IMR-90 (cell line): ENCODE results near the gene DUS1L. TPM values are rescaled to one million over a fixed set of nuclear protein-coding genes. Genes with fewer than 3 reads are reported as not detected.
A peak's percentile ranks its signal among the peaks of the same experiment; 100 is the strongest.

Experiments used
- ATAC-seq: fragments of 200-7000 bp; cut with Tn5 transposase; 2 replicates; pipeline ENCODE4 v1.9.1; 2020; ENCODE audit warnings: low read depth, mild to moderate bottlenecking, moderate library complexity
- BruUV-seq: library from RNA; stranded (reverse); fragments of 400-500 nt; replicated peaks from 2 replicates; lab custom pipeline; 2021; lab: Mats Ljungman, UMichigan
- CTCF ChIA-PET: fragments of 300-600 bp; formaldehyde crosslinking; extraction: SDS; loops from one replicate; lab custom pipeline; 2021; ENCODE audit warnings: antibody characterized with exemption; lab: Yijun Ruan, JAX
- POLR2A ChIA-PET: fragments of 300-600 bp; sonication (Branson Sonifier 250); formaldehyde crosslinking; loops from one replicate; lab custom pipeline; 2022; ENCODE audit warnings: antibody characterized with exemption; ENCODE audit not compliant: unreplicated experiment; lab: Charles Lee
- DNase-seq: peaks from one replicate; pipeline ENCODE4 v3.0.0; 2013
- H2AFZ ChIP-seq: replicated peaks from 2 replicates; pipeline ENCODE3; 2013; ENCODE audit warnings: low read length, mild to moderate bottlenecking; ENCODE audit not compliant: poor library complexity
- H2AK5ac ChIP-seq: 2 replicates; pipeline ENCODE4 v1.6.1; 2013; ENCODE audit warnings: low read depth, low read length, inconsistent platforms
- H2AK9ac ChIP-seq: replicated peaks from 2 replicates; pipeline ENCODE3; 2013; ENCODE audit warnings: mild to moderate bottlenecking, low read depth, low read length, moderate library complexity; ENCODE audit not compliant: poor library complexity
- H2BK120ac ChIP-seq: 2 replicates; pipeline ENCODE4 v1.6.1; 2013; ENCODE audit warnings: low read depth, low read length, inconsistent platforms
- H2BK15ac ChIP-seq: 3 replicates; pipeline ENCODE4 v1.6.1; 2013; ENCODE audit warnings: low read depth, low read length, inconsistent platforms
- H2BK20ac ChIP-seq: 2 replicates; pipeline ENCODE4 v1.6.1; 2013; ENCODE audit warnings: low read depth, mild to moderate bottlenecking, inconsistent platforms, low read length, moderate library complexity
- H2BK5ac ChIP-seq: 2 replicates; pipeline ENCODE4 v1.6.1; 2013; ENCODE audit warnings: mild to moderate bottlenecking, low read depth, low read length, inconsistent platforms; ENCODE audit not compliant: poor library complexity, severe bottlenecking
- H3K14ac ChIP-seq: replicated peaks from 2 replicates; pipeline ENCODE4 v1.6.1; 2013; ENCODE audit warnings: low read depth, low read length, inconsistent platforms
- H3K18ac ChIP-seq: 2 replicates; pipeline ENCODE4 v1.6.1; 2013; ENCODE audit warnings: low read depth, low read length, control low read depth
- H3K23ac ChIP-seq: 2 replicates; pipeline ENCODE4 v1.6.1; 2013; ENCODE audit warnings: low read depth, low read length, inconsistent platforms
- H3K27ac ChIP-seq: 2 replicates; pipeline ENCODE4 v1.5.1; 2013; ENCODE audit warnings: mild to moderate bottlenecking, control low read depth, low read length; ENCODE audit not compliant: insufficient read depth
- H3K27me3 ChIP-seq: 2 replicates; pipeline ENCODE4 v1.6.1; 2013; ENCODE audit warnings: low read length; ENCODE audit not compliant: control insufficient read depth, insufficient read depth
- H3K36me3 ChIP-seq: 2 replicates; pipeline ENCODE4 v1.6.1; 2013; ENCODE audit warnings: low read length, mixed read lengths; ENCODE audit not compliant: control insufficient read depth, insufficient read depth
- H3K4ac ChIP-seq: 2 replicates; pipeline ENCODE4 v1.6.1; 2013; ENCODE audit warnings: low read depth, low read length, inconsistent platforms
- H3K4me1 ChIP-seq: 2 replicates; pipeline ENCODE4 v1.6.1; 2013; ENCODE audit warnings: low read length, mixed read lengths; ENCODE audit not compliant: control insufficient read depth, insufficient read depth
- H3K4me2 ChIP-seq: 2 replicates; pipeline ENCODE4 v1.6.1; 2013; ENCODE audit warnings: low read depth, mild to moderate bottlenecking, control low read depth, low read length, moderate library complexity
- H3K4me3 ChIP-seq: 2 replicates; pipeline ENCODE4 v1.5.1; 2013; ENCODE audit warnings: low read depth, mild to moderate bottlenecking, control low read depth, low read length, moderate library complexity; ENCODE audit not compliant: insufficient read depth
- H3K56ac ChIP-seq: 2 replicates; pipeline ENCODE4 v1.6.1; 2013; ENCODE audit warnings: low read length, inconsistent platforms; ENCODE audit not compliant: insufficient read depth; ENCODE audit errors: extremely low read depth
- H3K79me1 ChIP-seq, 2 experiments: 2 replicates each; pipeline ENCODE4 v1.6.1; 2013; ENCODE audit warnings: low read length in 2 of 2, inconsistent platforms in 1 of 2, low read depth in 1 of 2
- H3K9ac ChIP-seq: 2 replicates; pipeline ENCODE4 v1.6.1; 2013; ENCODE audit warnings: low read depth, low read length, control low read depth
- H3K9me1 ChIP-seq: 2 replicates; pipeline ENCODE4 v1.6.1; 2013; ENCODE audit warnings: low read length, inconsistent platforms; ENCODE audit not compliant: insufficient read depth
- H3K9me3 ChIP-seq: 2 replicates; pipeline ENCODE4 v1.6.1; 2013; ENCODE audit warnings: low read length; ENCODE audit not compliant: control insufficient read depth, insufficient read depth
- H4K20me1 ChIP-seq: 2 replicates; pipeline ENCODE4 v1.6.1; 2013; ENCODE audit warnings: low read length, inconsistent platforms; ENCODE audit not compliant: insufficient read depth
- H4K5ac ChIP-seq: 2 replicates; pipeline ENCODE4 v1.6.1; 2013; ENCODE audit warnings: mild to moderate bottlenecking, low read depth, low read length, control low read depth
- H4K8ac ChIP-seq, 2 experiments: 2 replicates each; pipeline ENCODE4 v1.6.1; 2013; ENCODE audit warnings: low read depth in 2 of 2, low read length in 2 of 2, control low read depth in 1 of 2, inconsistent platforms in 1 of 2
- H4K91ac ChIP-seq: 2 replicates; pipeline ENCODE4 v1.6.1; 2013; ENCODE audit warnings: low read depth, low read length, inconsistent platforms; ENCODE audit not compliant: insufficient read depth
- CEBPB ChIP-seq: IDR thresholded peaks from 2 replicates; pipeline ENCODE4 v1.6.1; 2012; ENCODE audit warnings: low read depth, low read length, improper control_type of control experiment
- CHD1 ChIP-seq: IDR thresholded peaks from 2 replicates; pipeline ENCODE4 v1.6.1; 2012; ENCODE audit warnings: low read depth, low read length, improper control_type of control experiment
- MAFK ChIP-seq: IDR thresholded peaks from 2 replicates; pipeline ENCODE4 v1.6.1; 2012; ENCODE audit warnings: low read depth, low read length, improper control_type of control experiment
- MXI1 ChIP-seq: IDR thresholded peaks from 2 replicates; pipeline ENCODE4 v1.6.1; 2012; ENCODE audit warnings: low read depth, mild to moderate bottlenecking, low read length, moderate library complexity, borderline replicate concordance
- POLR2A ChIP-seq: IDR thresholded peaks from 2 replicates; pipeline ENCODE4 v1.6.1; 2012; ENCODE audit warnings: mild to moderate bottlenecking, low read depth, low read length
- RCOR1 ChIP-seq: IDR thresholded peaks from 2 replicates; pipeline ENCODE4 v1.6.1; 2012; ENCODE audit warnings: mild to moderate bottlenecking, low read length, improper control_type of control experiment; ENCODE audit not compliant: insufficient replicate concordance
- WGBS, 2 experiments: methylation state at CpG; one replicate each; pipeline versions ENCODE4 v1.1.5 to v1.1.7; 2013; ENCODE audit warnings: missing lambda C conversion rate in 2 of 2; ENCODE audit not compliant: insufficient read length in 1 of 2; ENCODE audit errors: extremely low coverage in 2 of 2; 5-methylcytosine and 5-hydroxymethylcytosine counted together
- dilution Hi-C: fragments of 300-500 bp; cut with HindIII; formaldehyde crosslinking; loops from one replicate; pipeline ENCODE4 v1.14.3; 2018; ENCODE audit warnings: low sequenced_read_pairs; ENCODE audit not compliant: unreplicated experiment
- in situ Hi-C: fragments of 300-500 bp; cut with MboI; formaldehyde crosslinking; loops from 3 replicates; pipeline ENCODE4 v1.14.3; 2019; ENCODE audit warnings: low sequenced_read_pairs, inconsistent platforms, mixed read lengths
- intact Hi-C: fragments of 100-400 bp; cut with micrococcal nuclease; formaldehyde crosslinking; loops from 2 replicates; pipeline ENCODE4 v1.10.0; 2022
- polyA plus RNA-seq, 3 experiments: library from polyadenylated mRNA; depleted of rRNA; stranded (reverse); fragments of >200 nt; gene quantifications; 2 replicates each; pipeline ENCODE4 v1.2.3, GENCODE V29; 2012; ENCODE audit warnings: low replicate concordance in 1 of 3
- total RNA-seq: library from RNA; depleted of rRNA; stranded (reverse); fragments of >200 nt; gene quantifications from 2 replicates; pipeline ENCODE4 v1.2.3, GENCODE V29; 2012
- TF ChIP-seq, protein P1 (sequence below): conservative IDR thresholded peaks from 2 replicates; pipeline ENCODE4 v1.5.1; 2012; ENCODE audit warnings: mild to moderate bottlenecking, low read depth, low read length, improper control_type of control experiment

DUS1L gene
- total and polyA plus RNA-seq, 2 of the 4 experiments (the other 2 are of a cell fraction) = 29.0 to 76.9 TPM

GRCh38 chr17:82017612-82018151, 47.9 kb downstream of the DUS1L start:
- Histone ChIP-seq H2BK5ac (no peak overlapping the region), H3K9ac (no peak overlapping the region), H2AK9ac (peak overlapping the region; percentile 15), H3K14ac (no peak overlapping the region), H2BK20ac (no peak overlapping the region), H3K27me3 (no peaks in the 10 kb centered on the region), H3K9me1 (no peaks in the 10 kb centered on the region), H4K91ac (no peak overlapping the region), H3K9me3 (no peaks in the 10 kb centered on the region), H2AK5ac (no peak overlapping the region), H3K18ac (no peak overlapping the region), H3K23ac (no peak overlapping the region), H4K8ac (no peak overlapping the region), H3K4me2 (no peak overlapping the region), H4K20me1 (peaks cover 24% of the 10 kb centered on the region), H3K4me1 (peaks cover 8% of the 10 kb centered on the region), H3K56ac (no peak overlapping the region), H3K79me1 (peaks cover 6 to 32% of the 10 kb centered on the region in 2 experiments; a peak in 3 of 4 replicates), H2BK15ac (no peak overlapping the region), H3K4me3 (no peak overlapping the region), H2BK120ac (no peak overlapping the region), H3K27ac (no peak overlapping the region), H3K36me3 (peaks cover 6% of the 10 kb centered on the region; the same call in 1 of the 2 replicates), H4K5ac (no peak overlapping the region), H2AFZ (no peak overlapping the region), H3K4ac (no peak overlapping the region)
- POLR2A ChIA-PET = no interaction called here
- BruUV-seq = no TSS peak
- WGBS, 2 experiments = 80% methylated on average over 3 of the region's 13 CpGs; no CpG with 5 or more reads in 1 of the 2 experiments
- ATAC-seq (no peak), DNase-seq (no peak)
- CTCF ChIA-PET = no interaction called here
- dilution Hi-C loops (no loop called here), in situ Hi-C loops (loop anchor here (5.0 kb wide), 1 partner anchor 50 kb away; no protein-coding TSS in a partner anchor), intact Hi-C loops (no loop called here)
- TF ChIP-seq MXI1 (no peak), CEBPB (no peak), RCOR1 (no peak), POLR2A (no peak), CHD1 (no peak), MAFK (no peak)
- TF ChIP-seq, protein P1, sequence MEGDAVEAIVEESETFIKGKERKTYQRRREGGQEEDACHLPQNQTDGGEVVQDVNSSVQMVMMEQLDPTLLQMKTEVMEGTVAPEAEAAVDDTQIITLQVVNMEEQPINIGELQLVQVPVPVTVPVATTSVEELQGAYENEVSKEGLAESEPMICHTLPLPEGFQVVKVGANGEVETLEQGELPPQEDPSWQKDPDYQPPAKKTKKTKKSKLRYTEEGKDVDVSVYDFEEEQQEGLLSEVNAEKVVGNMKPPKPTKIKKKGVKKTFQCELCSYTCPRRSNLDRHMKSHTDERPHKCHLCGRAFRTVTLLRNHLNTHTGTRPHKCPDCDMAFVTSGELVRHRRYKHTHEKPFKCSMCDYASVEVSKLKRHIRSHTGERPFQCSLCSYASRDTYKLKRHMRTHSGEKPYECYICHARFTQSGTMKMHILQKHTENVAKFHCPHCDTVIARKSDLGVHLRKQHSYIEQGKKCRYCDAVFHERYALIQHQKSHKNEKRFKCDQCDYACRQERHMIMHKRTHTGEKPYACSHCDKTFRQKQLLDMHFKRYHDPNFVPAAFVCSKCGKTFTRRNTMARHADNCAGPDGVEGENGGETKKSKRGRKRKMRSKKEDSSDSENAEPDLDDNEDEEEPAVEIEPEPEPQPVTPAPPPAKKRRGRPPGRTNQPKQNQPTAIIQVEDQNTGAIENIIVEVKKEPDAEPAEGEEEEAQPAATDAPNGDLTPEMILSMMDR = no peak
